Occipital lobe (tissue), 2 donors: ENCODE measurements around the gene SH3PXD2A. TPM values are rescaled to one million over a fixed set of nuclear protein-coding genes. Genes with fewer than 3 reads are reported as not detected.

Source experiments
- DNase-seq: peaks from one replicate; lab custom pipeline; 2025; lab: John Stamatoyannopoulos, UW
- total RNA-seq: library from RNA; depleted of rRNA; stranded (reverse); fragments of >200 nt; gene quantifications from one replicate; pipeline ENCODE4 v1.2.3, GENCODE V29; 2014

The SH3PXD2A gene
- total RNA-seq, 1 donor from 2014 or later = 8.7 TPM

DNA sequence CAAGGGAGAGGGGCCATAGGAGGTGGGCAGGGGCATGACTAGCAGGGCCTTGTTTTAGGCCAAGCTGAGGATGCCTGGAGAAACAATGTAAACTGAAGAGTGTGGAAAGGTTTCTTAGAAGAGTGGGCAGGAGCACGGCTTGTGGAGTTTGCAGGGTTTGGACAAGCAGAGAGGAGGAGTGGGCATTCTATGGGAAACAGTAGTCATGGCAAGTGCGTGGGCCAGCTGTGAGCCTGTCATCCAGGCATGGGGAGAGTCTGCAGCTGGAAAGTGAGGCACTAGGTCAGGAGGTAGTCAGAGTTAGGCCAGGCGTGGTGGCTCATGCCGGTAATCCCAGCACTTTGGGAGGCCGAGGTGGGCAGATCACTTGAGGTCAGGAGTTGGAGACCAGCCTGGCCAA lies 130.1 kb downstream of the SH3PXD2A start:
- no peak for DNase-seq

DNA sequence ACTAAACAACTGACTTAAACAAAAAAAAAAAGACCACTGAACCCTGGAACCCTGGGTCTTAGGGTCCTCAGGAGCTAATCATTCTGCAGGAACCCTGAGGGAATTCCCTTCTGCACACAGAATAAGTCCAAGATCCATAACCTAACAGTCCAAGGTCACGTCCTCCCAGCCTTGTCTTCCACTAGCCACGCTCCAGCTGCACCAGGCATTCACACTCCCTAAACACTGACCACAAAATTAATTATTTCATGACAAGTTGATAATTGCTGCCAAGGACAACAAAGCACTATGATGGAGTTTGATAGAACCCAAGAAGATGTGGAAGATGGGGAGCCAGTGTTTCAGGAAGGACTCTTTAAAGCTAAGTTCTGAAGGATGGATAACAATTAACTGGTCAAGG lies 130.6 kb downstream of the SH3PXD2A start:
- no peak for DNase-seq

DNA sequence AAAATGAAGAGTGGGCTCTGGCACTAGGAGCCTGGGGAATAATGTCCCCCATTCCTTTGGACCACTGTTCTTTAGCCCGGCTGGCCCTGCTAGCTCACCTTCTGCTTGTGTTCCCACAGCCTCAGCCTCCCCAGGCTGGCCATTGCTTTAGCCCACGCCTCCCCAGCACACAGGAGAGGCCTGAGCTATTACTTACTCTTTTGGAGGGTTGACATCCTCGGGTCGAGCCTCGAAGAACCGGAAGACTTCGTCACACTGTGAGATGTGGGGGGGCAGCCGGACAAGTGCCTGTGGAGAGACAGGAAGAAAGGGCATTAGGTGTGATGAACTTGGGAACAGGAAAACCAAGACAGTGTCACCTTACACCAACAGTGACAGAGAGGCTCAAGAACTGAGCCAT lies 131.3 kb downstream of the SH3PXD2A start:
- no peak for DNase-seq

DNA sequence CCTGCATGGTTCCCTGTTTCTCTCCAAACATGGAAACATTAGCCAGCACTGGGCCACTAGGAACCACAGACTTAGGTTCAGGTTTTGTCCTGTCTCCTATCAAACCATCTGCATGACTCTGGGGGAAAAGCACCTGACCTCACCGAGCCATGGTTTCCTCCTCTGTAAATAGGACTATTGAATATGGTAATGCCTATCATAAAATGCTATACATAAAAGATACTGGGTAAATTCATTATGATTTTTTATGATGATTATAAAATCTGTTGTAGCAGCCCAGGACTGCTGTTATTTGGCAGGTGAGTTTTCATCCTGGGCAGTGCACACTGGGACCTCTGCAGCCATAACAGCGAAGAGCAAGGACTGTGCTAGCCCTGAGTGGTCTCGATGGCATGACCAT lies 131.8 kb downstream of the SH3PXD2A start:
- no peak for DNase-seq

DNA sequence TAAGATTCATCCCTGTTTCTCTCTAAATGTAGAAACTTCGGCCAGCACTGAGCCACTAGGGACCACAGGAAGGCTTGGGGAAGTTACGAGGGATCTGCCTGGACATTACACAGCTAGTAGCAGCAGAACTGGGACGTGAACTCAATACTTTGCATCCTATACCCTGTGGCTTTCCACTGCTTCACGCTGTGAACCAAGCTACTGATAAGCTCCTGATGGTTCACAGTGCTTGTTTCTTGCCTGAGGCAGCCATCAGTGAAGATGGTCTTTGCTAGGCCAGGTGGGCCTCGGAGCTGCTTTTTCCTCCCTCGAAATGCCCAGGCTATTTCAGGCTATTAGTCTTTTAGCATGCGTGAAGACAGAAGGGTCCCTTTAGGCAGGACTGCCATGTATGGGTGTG lies 132.7 kb downstream of the SH3PXD2A start:
- no peak for DNase-seq

DNA sequence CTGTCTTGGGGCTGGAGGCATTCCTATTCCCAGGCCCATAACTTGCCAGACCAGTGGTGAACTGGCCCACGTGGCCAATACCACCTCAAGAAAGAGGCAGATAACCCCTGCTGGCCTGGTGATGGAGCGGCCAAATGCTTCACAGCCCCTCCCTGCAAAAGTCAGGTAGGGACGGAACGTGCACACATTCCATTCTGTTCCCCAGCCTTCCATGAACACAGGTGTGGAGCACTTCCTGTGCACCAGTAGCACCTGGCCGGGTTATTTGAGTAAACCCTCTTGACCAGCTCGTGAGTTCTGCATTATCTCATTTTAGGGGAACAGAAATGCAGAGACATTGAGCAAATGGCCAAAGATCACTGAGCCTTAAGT lies 134.4 kb downstream of the SH3PXD2A start:
- DNase-seq = no peak

DNA sequence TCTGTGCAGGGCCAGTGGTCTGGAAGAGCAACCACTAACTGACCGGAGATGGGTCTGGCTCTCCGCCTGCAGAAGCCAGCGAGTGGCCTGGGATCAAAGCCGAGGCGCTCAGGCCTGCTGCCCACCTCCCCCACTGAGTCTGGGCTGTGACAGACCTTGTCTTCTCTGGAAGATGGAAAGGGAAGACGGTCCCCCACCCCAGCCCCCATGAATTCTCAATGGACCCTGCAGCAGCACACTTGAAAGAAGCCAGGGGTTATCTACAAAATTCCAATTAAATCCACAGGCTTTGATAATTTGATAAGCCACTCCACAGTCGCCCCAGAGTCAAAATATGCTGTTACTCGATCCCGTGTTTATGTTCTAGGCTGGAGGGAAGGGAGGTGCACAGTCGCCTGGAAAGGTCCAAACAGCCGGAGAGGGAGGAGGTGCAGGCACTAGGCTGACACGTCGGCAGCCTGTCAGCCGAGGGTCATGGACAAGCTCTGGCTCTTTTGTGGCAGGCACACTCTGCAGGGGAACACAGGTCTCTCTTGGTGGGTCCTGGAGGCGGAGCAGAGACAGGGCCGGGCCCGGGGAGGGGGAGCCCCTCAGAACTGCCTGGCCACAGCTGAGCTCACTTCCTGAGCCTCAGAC lies 134.9 kb downstream of the SH3PXD2A start:
- DNase-seq = no peak

DNA sequence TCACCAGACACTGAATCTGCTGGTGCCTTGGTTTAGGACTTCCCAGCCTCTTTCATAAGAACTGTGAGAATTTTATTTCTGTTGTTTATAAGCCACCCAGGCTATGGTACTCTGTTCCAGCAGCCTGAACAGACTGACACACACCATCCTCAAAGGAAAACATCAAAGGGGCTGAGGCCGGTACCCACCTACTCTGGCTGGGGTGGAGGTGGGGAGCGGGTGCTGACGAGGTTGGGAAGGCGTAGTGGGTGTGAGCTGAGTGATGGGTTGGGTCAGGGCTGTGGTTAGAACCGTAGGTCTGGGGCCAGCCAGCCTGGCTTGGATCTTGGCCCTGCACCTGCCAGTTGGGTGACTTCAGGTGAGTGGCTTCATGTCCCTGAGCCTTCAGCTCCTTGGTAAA lies 136.3 kb downstream of the SH3PXD2A start:
- no peak for DNase-seq

DNA sequence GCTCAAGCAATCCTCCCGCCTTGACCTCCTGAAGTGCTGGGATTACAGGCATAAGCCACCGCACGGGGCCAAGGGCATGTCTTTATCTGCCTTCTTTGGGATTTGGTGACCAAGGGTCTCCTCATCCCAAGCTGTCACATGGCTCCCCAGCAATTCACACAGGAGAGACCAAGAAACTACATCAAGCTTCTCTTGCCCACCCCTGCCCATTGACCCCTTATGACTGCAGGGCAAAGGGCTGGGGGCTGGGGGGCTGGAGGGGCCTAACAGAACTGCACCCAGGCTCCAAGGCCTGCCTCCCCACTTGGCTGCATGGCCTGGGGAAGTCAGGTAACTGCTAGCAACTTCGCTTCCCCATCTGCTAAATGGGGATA lies 137.1 kb downstream of the SH3PXD2A start:
- DNase-seq = no peak

DNA sequence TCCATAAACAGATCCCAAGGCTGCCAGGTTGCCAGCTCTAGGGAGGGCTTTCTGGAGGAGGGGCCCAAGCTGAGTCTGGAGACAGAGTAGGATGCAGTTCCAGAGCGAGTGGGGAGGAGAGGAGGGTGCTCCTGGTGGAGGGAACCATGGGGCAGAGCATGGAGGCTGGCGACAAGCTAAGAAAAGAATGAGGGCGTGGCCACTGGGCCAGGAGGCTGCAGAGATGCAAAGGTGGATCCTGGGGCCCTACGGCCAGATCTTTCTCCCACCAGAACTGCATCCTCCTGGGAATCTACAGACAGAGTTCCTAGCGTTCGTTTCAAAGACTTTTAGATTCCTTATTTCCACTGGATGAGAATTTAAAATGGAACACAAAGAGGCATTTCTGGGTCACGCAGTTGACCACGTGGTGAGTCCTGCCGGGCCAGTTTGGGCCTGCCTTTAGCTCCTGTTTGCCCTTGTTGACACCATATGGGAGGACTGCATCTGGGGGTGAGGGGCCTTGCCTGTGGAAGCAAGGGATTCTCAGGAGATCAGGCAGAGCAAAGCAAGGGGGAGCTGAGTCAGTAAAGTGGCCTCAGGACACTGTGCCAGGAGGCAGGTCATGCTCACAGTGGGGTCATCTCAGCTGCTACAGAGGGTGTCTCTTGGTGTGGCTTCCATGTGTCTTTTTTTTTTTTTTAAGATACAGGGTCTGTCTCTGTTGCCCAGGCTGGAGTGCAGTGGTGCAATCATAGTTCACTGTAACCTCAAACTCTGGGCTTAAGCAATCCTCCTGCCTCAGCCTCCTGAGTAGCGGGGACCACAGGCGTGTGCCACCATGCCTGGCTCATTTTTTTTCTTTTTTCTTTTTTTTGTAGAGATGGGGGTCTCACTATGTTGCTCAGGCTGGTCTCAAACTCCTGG lies 137.8 kb downstream of the SH3PXD2A start:
- no peak for DNase-seq

DNA sequence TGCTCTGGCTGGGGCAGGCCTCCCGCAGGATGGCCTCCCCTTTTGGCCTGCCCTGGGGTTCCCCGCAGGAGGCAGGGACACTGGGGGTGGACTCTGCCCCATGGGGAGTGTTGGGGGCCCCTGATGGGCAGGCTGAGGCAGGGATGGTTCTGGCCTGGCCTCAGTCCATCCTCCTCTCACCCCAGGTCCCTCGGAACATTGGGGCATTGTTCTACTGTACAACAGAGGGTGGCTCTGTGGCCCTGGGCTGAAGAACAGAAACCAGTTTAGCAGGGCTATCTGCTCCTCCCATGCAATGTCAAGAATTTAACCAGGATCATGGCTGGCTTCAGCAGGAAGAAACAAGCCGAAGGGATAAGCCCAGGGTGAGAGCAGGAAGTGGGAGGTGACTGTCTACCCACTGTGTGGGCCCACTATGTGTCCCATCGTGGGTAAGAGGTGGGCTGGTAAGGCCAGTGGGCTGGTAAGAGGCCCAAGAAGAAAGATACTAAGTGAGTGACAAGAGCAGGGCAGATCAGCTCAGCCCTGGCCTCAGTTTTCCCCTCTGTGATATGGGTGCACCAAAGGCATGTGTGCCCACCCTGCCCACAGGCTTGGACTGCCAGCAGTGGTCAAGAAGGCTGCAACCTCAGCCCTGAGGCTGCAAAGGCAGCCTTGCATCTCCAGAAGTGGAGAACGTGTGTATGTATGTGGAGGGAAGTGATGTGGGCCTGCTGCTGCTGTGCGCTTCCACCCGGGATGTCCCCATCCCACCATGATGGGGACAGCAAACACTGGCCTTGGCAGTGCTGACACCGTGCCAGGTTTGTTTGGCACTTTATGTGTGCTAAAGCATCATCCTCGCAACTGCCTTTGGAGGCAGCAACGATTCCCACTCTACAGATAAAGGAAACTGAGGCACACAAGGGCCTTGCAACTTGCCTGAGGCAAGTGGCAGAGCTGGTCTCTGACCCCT lies 138.9 kb downstream of the SH3PXD2A start:
- DNase-seq = peak; percentile 38

DNA sequence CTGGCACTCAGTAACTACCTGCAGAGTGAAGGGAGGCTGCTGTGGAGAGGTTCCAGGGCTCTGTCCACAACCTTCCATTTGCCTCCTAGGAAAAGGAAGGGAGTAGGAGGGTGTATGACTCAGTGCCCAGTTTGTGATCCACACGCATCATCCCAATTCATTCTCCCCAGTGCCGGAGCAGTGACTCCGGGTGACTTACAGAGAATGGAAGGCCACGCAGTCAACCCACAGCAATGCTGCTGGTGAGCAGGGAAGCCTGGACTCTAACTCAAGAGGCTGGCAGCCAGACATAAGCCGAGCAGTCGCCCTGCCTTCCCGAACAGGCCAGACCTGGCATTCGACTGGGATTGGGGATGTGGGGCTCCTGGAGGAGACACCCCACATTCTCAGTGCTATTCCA lies 139.9 kb downstream of the SH3PXD2A start:
- no peak for DNase-seq

DNA sequence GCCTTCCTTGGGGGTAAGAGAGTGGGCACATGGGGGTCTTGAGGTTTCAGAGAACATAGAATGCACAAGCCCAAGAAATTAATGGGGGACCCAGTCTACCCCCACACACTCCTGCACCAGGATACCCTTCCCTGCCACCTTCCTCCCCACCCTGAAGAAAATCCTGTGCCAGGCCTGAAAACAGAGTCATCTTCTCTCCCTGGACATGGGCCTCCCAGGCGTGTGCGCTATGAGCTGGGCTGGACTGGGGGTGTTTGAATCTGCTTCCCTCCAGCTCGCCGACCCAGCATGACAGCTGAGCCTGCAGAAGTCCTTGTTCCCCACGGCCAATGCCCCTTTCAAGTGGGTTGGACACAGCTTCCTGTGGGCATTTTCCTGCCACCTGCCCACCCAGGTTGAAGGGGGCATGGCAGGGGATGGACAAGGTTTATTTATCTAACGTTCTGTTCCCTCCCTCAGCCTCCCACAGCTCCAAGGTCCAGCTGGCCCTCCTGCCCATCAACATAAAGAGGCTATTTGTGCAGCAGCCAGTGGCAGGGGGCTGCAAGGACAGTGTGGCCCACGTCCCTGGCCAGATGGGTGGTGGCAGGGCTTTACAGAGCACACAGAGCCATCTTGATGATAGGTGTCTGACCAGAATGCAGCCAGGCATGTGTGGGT lies 141.0 kb downstream of the SH3PXD2A start:
- DNase-seq = no peak

DNA sequence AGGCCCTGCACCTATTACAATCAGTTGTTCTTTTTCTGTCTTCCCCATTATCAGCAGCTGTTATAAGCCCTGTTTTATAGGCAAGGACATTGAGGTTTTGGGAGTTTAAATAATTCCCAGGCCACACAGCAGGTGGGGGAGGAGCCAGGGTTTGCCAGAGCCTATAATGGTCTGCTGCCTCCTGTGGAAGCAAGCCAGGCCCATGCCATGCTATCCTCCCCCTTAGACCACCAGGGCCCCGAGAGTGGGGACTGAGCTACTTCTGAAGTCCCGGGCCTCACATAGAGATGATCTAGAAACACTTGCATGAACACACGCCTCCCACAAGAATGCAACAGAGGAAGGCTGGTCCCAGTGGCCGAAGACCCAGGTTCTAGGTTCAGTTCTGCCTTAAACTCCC lies 141.7 kb downstream of the SH3PXD2A start:
- DNase-seq = no peak

DNA sequence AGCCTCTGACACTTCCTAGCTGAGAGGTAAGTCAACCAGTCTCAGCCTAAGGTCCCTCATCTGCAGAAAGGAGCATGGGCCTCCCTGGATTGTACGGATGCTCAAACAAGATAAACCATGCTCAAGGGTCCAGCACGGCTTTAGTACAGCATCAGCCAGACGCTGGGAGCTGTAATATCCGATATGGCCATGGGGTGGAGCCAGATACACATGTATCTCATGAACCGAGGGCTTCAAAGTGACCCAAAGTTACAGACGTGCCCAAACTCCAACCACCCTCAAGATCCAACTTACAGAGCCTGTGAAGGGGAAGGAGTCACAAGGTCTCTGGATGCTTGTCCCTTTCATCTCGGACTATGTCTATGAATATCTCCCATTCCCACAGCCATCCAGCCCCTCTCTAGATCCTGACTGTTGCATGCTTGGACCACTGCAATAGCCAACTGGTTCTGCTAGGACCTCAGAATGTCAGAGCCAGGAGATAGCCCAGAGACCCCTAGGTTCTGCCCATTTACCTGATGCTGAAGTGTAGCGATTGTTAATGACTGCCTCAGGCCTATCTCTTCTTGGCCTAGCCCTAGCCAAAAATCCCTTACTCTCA lies 142.4 kb downstream of the SH3PXD2A start:
- DNase-seq = peak; percentile 51

DNA sequence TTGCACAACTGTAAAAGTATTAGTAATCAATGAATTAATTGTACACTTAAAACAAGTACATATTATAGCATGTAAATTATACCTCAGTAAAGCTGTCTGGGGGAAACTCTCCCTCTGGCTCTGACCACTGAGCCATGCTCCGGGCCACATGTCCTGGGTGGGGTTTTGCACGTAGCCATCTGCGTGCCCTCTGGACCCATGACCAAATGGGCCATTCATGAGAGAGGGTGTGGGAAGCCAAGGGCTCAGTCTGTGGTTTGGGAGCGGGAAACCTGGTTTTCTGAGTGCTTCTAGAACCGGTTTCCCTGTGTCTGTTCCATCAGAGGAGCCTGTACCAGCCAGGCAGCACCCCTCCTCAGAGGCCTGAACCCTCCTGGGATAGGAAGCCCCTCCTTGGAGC lies 143.2 kb downstream of the SH3PXD2A start:
- no peak for DNase-seq

DNA sequence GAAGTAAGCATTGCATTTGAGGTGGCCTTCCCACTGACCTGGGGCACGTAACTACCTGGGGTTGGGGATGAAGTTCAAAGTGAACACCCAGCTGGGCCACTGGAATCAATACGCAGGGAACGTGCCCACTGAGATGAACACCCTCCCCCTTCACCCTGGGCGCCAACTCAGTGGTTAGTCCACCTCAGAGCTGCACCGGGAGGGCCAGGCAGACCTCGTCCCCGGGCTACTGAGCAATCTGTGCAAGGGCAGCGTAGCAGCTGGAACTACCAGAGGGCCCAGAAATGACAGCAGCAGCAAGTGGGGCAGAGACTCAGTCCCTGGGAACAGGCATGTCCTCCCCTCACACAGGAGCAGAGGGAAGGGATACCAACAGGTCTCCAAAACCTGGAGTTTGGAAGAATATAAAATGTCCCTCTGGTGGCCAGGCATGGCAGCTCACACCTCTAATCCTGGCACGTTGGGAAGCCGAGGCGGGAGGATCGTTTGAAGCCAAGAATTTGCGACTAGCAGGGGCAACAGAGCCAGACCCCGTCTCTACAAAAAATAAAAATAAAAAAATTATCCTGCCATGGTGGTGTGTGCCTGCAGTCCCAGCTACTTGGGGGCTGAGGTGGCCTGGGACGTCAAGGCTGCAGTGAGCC lies 143.9 kb downstream of the SH3PXD2A start:
- DNase-seq = no peak

DNA sequence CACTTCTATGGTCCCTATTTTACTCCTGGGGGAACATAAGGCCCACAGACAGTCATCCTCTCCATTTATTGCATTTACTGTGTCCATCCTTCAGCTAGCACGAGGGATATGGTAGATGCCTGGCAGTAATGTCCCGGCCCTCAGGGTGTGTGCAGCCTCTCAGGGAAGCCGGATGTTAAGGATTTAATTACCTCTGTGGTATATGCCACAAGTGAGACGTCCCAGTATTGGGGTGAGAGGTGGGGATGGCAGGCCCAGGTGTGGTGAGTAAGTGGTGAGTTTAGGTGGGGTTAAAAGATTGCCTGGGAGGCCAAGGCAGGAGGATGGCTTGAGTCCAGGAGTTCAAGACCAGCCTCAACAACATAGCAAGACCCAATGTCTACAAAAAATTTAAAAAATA lies 144.9 kb downstream of the SH3PXD2A start:
- DNase-seq = no peak

DNA sequence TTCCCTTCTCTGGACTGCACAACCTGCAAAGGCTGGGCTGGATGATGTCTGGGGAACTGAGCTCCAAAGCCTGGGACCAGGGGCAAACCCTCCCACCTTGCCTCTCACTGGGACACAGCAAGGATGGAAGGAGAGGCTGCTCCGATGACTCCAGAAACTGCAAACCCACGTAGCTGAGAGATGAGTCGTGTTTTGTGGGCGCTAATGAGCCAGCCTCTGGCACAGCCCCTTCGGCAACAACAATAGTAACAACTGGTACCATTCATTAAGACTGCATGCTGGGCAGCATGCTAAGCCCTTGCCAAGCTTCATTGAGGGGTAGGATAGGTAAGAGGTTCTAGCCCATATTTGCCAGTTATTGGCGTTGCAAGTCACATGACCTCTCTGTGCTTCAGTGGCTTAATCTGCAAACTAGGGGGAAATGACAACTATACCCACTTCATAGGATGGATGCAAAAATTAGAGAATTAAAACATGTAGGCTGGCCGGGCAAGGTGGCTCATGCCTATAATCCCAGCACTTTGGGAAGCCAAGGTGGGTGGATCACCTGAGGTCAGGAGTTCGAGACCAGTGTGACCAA lies 145.9 kb downstream of the SH3PXD2A start:
- DNase-seq = peak; percentile 48

DNA sequence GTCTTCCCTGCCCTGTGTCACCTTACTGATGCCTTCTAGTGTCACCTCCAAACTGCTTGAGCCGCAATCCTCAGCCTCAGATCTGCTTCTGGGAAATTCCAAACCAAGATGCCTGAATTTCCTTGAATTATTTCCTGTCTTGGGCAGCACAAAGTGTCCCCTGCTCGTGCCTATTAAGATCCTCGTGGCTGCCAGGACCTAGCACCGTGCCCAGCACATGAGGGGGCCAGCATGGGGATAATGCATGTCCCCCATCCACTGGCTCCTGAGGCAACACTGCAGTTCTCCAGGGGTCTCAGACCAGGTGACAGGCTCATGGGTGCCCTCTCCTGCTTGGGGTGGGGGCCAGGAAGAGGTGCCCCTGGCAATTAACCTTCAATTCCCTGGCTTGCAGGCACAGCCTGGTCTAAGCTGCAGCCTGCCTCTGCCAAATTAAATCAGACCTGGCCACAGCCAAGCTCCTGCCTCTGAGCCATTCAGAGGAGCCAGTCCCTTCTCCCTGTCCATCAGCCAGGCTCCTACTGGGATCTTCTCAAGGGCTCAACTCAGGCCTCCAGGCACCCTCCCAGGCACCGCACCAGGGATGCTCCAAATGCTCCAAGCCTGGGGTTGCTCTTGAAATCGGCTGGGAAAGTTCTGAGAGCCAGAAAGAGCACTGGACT lies 146.6 kb downstream of the SH3PXD2A start:
- DNase-seq = no peak
